ENCODE measurements around the gene GLRX. TPM values are rescaled to one million over a fixed set of nuclear protein-coding genes. Genes with fewer than 3 reads are reported as not detected.

GLRX gene
- total and polyA plus RNA-seq, 2 of the 13 experiments (the other 11 are each of a cell fraction or from before 2014, with no cell fraction given) = 63.8 to 499 TPM

DNA sequence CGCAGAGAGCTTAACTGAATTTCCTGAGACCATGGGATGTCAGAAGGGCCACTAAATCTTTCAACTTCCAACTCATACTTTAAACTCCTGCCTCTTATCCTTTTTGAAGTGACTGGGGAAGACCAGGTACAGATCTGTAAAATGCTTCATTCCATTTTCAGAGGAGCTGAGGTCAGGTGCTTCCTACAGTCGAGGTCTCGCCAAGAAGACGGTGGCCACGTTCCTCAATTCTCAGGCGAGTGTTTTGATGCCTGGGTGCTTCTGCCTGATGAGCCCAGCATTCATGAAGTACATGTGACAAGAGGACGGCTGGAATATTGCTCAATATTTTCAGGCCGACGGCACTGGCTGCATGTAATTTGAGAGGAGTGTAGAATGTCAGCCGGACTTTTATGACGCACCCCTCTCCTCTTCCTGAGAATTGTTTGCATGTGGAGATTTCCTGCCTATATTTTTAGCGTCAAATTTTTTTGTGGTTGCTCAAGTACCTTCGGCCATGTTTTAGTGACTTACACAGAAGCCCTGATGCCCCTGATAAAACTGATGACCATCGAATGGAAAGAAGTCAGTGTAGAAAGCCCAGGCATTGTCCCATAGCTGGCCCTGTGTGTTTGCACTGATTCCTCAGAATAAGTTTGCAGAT is 38.8 kb upstream of the GLRX start (continued):
- TF ChIP-seq, protein P1, sequence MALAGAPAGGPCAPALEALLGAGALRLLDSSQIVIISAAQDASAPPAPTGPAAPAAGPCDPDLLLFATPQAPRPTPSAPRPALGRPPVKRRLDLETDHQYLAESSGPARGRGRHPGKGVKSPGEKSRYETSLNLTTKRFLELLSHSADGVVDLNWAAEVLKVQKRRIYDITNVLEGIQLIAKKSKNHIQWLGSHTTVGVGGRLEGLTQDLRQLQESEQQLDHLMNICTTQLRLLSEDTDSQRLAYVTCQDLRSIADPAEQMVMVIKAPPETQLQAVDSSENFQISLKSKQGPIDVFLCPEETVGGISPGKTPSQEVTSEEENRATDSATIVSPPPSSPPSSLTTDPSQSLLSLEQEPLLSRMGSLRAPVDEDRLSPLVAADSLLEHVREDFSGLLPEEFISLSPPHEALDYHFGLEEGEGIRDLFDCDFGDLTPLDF (CRISPR knock-in tag; IDR thresholded peaks at IDR 0.05) = no peak
- TF ChIP-seq MEF2D (CRISPR knock-in tag; IDR thresholded peaks at IDR 0.05) (peak; percentile 72), FOXK1 (CRISPR knock-in tag; IDR thresholded peaks at IDR 0.05; ENCODE audit: borderline replicate concordance, low read depth) (peak; percentile 58; the same call in 1 of the 2 replicates), ELF4 (CRISPR knock-in tag; IDR thresholded peaks at IDR 0.05; ENCODE audit: borderline replicate concordance) (peak; percentile 33; the same call in 1 of the 2 replicates), ZNF746 (CRISPR knock-in tag; IDR thresholded peaks at IDR 0.05) (no peak), SP4 (CRISPR knock-in tag; IDR thresholded peaks at IDR 0.05) (no peak), TOE1 (CRISPR knock-in tag; IDR thresholded peaks at IDR 0.05) (no peak), ZNF207 (IDR thresholded peaks at IDR 0.05; ENCODE audit: borderline replicate concordance) (no peak), ZNF607 (CRISPR knock-in tag; IDR thresholded peaks at IDR 0.05; ENCODE audit: borderline replicate concordance) (0 out of 2 replicates have a peak, but pooled peaks have one; percentile 26), ZKSCAN1 (IDR thresholded peaks at IDR 0.05; ENCODE audit: low read length) (no peak), DMAP1 (CRISPR knock-in tag; IDR thresholded peaks at IDR 0.05) (peak; percentile 31; the same call in 1 of the 2 replicates), RAD21 (CRISPR knock-in tag; IDR thresholded peaks at IDR 0.05) (no peak), HHEX (CRISPR knock-in tag; IDR thresholded peaks at IDR 0.05) (no peak), KDM6A (CRISPR knock-in tag; IDR thresholded peaks at IDR 0.05; ENCODE audit: low read depth) (no peak), NONO (IDR thresholded peaks at IDR 0.05) (no peak), NONO (CRISPR knock-in tag; conservative IDR thresholded peaks at IDR 0.05) (no peak)
- TF ChIP-seq, protein P2, sequence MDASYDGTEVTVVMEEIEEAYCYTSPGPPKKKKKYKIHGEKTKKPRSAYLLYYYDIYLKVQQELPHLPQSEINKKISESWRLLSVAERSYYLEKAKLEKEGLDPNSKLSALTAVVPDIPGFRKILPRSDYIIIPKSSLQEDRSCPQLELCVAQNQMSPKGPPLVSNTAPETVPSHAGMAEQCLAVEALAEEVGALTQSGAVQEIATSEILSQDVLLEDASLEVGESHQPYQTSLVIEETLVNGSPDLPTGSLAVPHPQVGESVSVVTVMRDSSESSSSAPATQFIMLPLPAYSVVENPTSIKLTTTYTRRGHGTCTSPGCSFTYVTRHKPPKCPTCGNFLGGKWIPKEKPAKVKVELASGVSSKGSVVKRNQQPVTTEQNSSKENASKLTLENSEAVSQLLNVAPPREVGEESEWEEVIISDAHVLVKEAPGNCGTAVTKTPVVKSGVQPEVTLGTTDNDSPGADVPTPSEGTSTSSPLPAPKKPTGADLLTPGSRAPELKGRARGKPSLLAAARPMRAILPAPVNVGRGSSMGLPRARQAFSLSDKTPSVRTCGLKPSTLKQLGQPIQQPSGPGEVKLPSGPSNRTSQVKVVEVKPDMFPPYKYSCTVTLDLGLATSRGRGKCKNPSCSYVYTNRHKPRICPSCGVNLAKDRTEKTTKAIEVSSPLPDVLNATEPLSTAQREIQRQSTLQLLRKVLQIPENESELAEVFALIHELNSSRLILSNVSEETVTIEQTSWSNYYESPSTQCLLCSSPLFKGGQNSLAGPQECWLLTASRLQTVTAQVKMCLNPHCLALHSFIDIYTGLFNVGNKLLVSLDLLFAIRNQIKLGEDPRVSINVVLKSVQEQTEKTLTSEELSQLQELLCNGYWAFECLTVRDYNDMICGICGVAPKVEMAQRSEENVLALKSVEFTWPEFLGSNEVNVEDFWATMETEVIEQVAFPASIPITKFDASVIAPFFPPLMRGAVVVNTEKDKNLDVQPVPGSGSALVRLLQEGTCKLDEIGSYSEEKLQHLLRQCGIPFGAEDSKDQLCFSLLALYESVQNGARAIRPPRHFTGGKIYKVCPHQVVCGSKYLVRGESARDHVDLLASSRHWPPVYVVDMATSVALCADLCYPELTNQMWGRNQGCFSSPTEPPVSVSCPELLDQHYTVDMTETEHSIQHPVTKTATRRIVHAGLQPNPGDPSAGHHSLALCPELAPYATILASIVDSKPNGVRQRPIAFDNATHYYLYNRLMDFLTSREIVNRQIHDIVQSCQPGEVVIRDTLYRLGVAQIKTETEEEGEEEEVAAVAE (CRISPR knock-in tag; IDR thresholded peaks at IDR 0.05; ENCODE audit: borderline replicate concordance) = peak; percentile 64; the same call in 1 of the 2 replicates
- TF ChIP-seq, protein P3, sequence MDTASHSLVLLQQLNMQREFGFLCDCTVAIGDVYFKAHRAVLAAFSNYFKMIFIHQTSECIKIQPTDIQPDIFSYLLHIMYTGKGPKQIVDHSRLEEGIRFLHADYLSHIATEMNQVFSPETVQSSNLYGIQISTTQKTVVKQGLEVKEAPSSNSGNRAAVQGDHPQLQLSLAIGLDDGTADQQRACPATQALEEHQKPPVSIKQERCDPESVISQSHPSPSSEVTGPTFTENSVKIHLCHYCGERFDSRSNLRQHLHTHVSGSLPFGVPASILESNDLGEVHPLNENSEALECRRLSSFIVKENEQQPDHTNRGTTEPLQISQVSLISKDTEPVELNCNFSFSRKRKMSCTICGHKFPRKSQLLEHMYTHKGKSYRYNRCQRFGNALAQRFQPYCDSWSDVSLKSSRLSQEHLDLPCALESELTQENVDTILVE (CRISPR knock-in tag; IDR thresholded peaks at IDR 0.05) = no peak; the same call in 1 of the 2 replicates
- TF ChIP-seq, protein P4, sequence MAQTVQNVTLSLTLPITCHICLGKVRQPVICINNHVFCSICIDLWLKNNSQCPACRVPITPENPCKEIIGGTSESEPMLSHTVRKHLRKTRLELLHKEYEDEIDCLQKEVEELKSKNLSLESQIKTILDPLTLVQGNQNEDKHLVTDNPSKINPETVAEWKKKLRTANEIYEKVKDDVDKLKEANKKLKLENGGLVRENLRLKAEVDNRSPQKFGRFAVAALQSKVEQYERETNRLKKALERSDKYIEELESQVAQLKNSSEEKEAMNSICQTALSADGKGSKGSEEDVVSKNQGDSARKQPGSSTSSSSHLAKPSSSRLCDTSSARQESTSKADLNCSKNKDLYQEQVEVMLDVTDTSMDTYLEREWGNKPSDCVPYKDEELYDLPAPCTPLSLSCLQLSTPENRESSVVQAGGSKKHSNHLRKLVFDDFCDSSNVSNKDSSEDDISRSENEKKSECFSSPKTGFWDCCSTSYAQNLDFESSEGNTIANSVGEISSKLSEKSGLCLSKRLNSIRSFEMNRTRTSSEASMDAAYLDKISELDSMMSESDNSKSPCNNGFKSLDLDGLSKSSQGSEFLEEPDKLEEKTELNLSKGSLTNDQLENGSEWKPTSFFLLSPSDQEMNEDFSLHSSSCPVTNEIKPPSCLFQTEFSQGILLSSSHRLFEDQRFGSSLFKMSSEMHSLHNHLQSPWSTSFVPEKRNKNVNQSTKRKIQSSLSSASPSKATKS (CRISPR knock-in tag; IDR thresholded peaks at IDR 0.05) = no peak

Data from HepG2 (cell line).